Activated CD8-positive, alpha-beta memory T cell treated with anti-CD3 and anti-CD28 coated beads for 36 hours (primary cell): ENCODE measurements around the gene NINJ2. TPM values are rescaled to one million over a fixed set of nuclear protein-coding genes. Genes with fewer than 3 reads are reported as not detected.
"Not testable (repeated sequence)": the region's sequence is repeated elsewhere in the genome, so short reads cannot be mapped to it uniquely, and the experiment has no call there.

ENCODE experiments used
- CTCF ChIA-PET: fragments of 350-600 bp; sonication (Branson Sonifier 250); formaldehyde crosslinking; loops from one replicate; lab custom pipeline; 2021; ENCODE audit warnings: antibody characterized with exemption; lab: Charles Lee
- POLR2A ChIA-PET: fragments of 350-600 bp; sonication (Branson Sonifier 250); formaldehyde crosslinking; loops from one replicate; lab custom pipeline; 2021; ENCODE audit warnings: antibody characterized with exemption; lab: Charles Lee
- total RNA-seq, 2 experiments: library from RNA; stranded (reverse); gene quantifications; one replicate each; pipeline ENCODE4 v1.2.3, GENCODE V29; 2021

The NINJ2 gene
- total RNA-seq = 1 to 10 TPM; 2.1 to 2.3 TPM

DNA sequence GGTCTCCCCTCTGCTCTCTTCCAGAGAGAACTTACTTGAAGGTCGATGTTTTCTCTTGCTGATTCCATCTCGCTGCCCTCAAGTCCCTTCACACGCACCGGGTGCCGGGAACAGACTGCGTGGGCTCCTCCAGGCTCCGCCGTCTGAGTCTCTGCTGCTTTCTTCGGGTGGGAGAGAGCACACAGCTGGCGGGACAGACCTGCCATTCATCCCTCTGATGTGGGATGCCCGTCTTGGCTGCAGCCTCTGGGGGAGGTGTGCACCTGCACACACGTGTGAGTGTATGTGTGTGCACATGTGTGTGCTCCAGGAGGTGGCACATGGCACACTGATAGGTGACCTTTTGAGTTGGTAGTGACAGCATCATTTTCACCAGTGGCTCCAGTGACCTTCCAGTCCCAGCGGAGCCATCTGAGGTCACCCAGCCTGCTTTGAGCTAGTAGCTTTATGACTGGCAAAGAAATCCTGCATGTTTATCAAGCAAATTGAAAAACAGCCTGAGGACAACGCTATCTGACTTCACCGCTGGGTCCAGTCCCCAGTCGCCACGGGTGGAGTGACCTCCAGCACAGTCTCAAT is at the start of gene NINJ2:
TSS of gene NINJ2 (minus strand) at position 153 of the 579 bp plus-strand sequence. CDS start at position 68, 85 bp downstream.
- ChIA-PET CTCF (interaction anchor here (1.0 to 1.2 kb wide), 2 partner anchors 21 to 455 kb away, joined by 3 to 5 read pairs; no protein-coding TSS in a partner anchor), POLR2A (no interaction called here)

DNA sequence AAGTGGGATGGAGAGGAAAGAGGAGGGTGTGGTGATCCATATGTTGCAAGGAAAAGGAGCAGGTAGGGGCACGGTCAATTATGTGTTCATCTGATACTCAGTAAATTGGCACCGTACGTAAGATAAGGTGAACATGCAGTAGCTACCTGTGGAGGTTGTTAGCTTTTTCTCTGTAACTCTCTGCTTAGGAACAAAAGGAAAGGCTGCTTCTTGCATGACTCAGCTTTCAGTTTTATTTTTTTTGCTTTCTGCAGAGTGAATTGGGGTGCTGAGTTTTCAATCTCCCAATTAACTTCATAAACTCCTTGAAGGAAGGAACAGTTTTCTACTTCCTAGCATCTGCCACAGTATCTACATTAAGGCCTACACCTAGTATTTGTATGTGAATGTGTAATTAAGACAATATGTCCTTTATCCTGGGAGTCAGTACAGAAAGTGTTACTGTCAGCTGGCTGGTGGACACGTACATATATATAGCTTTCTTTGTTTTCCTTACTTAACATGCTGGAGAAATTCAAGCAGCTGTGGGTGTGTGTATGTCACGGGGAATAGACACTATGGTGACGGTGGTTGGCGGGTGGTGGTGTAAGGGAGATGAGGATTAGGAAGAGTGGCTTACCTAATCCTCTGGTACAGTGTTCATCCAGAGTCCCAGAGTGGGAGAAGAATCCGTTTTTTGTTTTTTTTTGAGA is 49.1 kb upstream of the NINJ2 start:
- CTCF ChIA-PET = interaction anchor here (0.9 kb wide), 1 partner anchor 69 kb away, joined by 3 read pairs; no protein-coding TSS in a partner anchor
- POLR2A ChIA-PET = no interaction called here

DNA sequence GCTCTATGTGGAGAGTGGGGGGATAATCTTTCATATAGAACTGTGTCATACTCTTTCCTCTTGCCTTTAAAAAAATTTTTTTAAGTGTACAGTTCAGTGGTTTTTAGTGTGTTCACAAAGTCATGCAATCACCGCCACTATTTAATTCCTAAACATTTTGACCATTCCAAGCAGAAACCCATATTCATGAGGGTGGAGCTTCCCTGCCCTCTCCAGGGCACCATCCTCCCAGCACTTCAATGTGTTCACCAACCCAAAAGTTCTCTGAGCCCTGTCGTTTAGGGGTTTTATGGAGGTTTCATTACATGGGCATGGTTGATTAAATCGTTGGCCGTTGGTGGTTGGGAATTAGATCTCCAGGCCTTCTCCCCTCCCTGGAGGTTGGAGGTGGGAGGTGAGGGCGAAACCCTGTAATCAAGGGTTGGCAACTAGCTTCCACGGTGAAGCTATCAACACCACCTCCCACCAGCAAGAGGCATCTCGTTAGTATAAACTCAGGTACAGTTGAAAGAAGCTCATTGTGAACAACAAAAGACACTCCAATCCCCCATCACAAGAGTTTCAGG is 46.3 kb upstream of the NINJ2 start:
- CTCF ChIA-PET = interaction anchor here (1.6 kb wide), 1 partner anchor 41 kb away, joined by 5 read pairs; no protein-coding TSS in a partner anchor
- POLR2A ChIA-PET = no interaction called here

DNA sequence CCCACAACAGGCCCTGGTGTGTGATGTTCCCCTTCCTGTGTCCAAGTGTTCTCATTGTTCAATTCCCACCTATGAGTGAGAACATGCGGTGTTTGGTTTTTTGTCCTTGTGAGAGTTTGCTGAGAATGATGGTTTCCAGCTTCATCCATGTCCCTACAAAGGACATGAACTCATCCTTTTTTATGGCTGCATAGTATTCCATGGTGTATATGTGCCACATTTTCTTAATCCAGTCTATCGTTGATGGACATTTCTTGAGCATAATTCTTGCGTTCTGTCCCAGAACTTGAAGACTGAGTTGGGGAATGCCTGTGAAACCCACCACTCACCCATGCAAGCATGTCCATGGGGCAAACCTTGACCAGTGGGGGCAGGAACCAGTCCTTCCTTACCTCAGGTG is 44.8 kb upstream of the NINJ2 start:
- CTCF ChIA-PET = not testable (repeated sequence)

DNA sequence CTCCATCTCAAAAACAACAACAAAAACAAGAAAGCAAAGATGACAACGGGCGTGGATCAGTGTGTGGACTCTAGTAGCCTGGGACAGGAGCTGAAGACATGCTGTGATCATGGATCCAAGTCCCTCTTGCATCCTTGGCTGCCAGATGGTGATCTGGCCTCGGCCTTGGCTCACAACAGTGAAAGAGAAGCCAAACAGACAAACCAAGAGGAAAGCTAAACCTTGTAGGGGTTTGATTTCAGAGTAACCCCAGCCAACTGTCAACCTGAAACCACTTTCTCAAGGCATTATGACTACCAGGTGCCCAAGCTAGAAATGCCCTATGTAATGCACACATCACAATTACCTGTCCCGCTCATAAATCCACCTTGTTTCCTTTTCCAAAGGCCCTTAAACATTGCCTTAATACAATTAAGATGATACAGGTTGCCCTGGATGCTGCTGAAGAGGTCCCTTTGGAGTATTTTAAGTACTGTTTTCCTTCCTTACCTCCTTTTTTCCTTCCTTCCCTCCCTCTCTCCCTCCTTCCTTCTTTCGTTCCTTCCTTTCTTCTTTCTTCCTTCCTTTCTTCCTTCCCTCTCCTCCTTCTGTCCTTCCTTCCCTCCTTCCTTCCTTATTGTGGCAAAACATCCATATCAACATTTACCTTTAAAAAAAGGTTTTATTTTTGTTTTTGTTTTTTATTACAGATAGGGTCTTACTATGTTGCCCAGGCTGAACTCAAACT is 41.4 kb upstream of the NINJ2 start:
- ChIA-PET POLR2A (no interaction called here), CTCF (no interaction called here)

More for the DNA sequence above, 44.8 kb upstream of the NINJ2 start:
- POLR2A ChIA-PET = not testable (repeated sequence)

- ChIA-PET POLR2A (no interaction called here), CTCF (no interaction called here)
Measured at GRCh38 chr12:701896-702539, 38.8 kb upstream of the NINJ2 start.

GRCh38 chr12:700016-700415 is 36.8 kb upstream of the NINJ2 start:
- ChIA-PET CTCF (no interaction called here), POLR2A (no interaction called here)

DNA sequence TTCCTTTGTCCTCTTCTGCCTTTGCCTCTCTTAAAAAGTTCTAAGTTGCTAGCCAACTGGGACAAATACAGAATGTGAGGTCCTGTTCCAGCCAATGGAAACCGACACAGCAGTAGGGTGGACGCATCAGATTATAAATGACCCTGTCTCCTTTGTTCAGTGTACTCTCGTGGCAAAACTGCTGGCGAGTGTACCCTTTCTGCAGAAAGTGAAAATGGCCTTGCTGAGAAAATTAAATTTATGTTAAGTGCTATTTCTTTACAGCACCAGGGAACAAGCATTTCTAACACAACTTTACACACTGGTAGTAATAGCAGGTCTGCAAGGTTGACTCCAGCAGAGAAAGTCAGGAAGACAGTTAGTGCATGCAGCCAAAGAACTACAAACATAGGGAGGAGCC is 35.0 kb upstream of the NINJ2 start:
- POLR2A ChIA-PET, CTCF ChIA-PET: not testable (repeated sequence)

GRCh38 chr12:697481-697880 is 34.2 kb upstream of the NINJ2 start:
- CTCF ChIA-PET = interaction anchor here (1.1 kb wide), 1 partner anchor 20 kb away, joined by 3 read pairs; no protein-coding TSS in a partner anchor

GRCh38 chr12:694734-695503 is 31.7 kb upstream of the NINJ2 start:
- ChIA-PET CTCF (interaction anchor here (1.1 to 1.2 kb wide), 2 partner anchors 10 to 57 kb away, joined by 3 to 5 read pairs; no protein-coding TSS in a partner anchor), POLR2A (no interaction called here)

More at GRCh38 chr12:697481-697880, 34.2 kb upstream of the NINJ2 start:
- POLR2A ChIA-PET = no interaction called here

DNA sequence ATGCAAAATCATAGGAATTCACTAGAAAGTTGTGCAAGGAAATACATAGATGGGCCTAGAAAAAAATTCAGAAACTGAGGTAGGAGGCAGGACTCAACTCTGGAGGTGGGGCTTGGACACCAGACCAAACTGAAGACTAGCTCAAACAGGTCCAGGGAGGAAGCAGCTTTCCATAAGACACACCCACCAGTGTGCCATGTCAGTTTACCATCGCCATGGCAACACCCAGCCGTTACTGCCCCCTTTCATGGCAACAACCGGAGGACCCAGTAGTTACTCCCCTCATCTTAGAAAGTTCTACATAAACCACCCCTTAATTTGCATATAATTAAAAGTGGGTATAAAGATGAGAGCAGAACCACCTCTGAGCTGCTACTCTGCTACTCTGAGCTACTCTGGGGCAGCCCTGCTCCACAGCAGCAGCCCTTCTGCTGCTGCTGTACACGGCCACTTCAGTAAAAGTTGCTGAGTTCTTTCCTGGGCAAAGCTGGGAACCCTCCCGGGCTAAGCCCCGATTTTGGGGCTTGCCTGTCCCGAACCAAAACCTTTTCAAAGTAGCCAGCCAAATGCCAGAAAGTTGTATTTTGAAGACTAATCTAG is 30.8 kb upstream of the NINJ2 start:
- ChIA-PET CTCF (interaction anchor here (1.1 to 1.2 kb wide), 2 partner anchors 9 to 58 kb away, joined by 3 to 5 read pairs; no protein-coding TSS in a partner anchor), POLR2A (no interaction called here)

DNA sequence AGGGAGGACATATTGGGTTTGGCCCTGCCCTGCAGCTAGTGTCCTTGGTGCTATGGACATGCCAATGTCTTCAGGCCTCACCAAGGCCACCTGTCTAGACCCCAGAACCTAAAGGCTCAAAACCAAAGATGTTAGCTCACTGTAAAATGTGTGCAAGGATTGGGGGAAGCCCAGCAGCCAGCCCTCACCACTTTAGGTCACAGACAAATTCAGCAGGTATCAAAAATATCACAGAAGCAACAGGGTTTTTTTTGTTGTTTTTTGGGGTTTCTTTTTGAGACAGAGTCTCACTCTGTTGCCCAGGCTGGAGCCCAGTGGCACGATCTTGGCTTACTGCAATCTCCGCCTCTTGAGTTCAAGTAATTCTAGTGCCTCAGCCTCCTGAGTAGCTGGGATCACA is 29.0 kb upstream of the NINJ2 start:
- ChIA-PET POLR2A (no interaction called here), CTCF (interaction anchor here (0.7 kb wide), 1 partner anchor 15 kb away, joined by 3 read pairs; no protein-coding TSS in a partner anchor)

DNA sequence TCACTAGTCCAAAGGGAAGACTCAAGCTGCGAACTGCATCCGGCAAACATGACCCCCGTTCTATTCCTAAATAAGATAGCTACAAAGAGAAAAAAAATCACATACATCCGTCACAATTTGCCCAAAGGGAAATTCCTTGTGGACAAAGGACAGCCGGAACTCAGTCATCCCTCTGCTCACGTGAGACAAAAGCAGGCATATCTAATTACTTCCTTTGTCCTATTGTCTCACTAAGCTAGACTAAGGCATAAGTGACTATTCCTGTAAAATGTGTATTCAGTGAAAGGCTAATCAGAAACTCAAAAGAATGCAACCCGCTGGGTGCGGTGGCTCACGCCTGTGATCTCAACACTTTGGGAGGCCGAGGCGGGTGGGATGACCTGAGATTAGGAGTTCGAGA is 27.2 kb upstream of the NINJ2 start:
- ChIA-PET POLR2A (no interaction called here), CTCF (interaction anchor here (1.0 kb wide), 1 partner anchor 139 kb away, joined by 3 read pairs; no protein-coding TSS in a partner anchor)

DNA sequence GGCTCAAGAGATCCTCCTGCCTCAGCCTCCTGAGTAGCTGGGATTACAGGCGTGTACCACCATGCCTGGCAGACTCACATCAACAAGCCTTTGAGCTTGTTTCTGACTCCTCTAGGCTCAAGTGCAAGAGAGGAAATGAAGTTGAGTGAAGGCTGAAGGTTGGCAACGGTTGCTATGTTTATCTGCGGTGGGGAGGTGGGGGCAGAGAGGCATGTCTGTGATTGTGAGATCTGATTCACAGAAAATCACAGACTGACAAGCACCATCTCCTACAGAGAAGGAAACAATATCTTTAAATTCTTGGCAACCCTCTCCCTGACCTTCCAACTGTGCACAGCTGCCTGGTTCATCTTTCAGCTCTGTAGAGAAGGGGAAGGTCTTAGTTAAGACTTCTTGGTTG is 22.1 kb upstream of the NINJ2 start:
- POLR2A ChIA-PET = interaction anchor here (0.6 to 1.8 kb wide), 3 partner anchors 16 to 66 kb away, joined by 3 to 7 read pairs (median 6); no protein-coding TSS in a partner anchor
- CTCF ChIA-PET = interaction anchor here (0.8 to 1.1 kb wide), 3 partner anchors 9 to 86 kb away, joined by 3 to 4 read pairs (median 3); no protein-coding TSS in a partner anchor

- ChIA-PET POLR2A (interaction anchor here (1.8 kb wide), 1 partner anchor 15 kb away, joined by 6 read pairs; no protein-coding TSS in a partner anchor), CTCF (interaction anchor here (0.5 to 2.4 kb wide), 2 partner anchors 11 to 130 kb away, joined by 3 to 6 read pairs; no protein-coding TSS in a partner anchor)
Measured at GRCh38 chr12:684416-684815, 21.2 kb upstream of the NINJ2 start.

GRCh38 chr12:681568-682256 is 18.5 kb upstream of the NINJ2 start:
- ChIA-PET POLR2A (no interaction called here), CTCF (interaction anchor here (1.2 to 1.3 kb wide), 2 partner anchors 39 to 69 kb away, joined by 4 to 5 read pairs; no protein-coding TSS in a partner anchor)
